OCI-LY7 (cell line): Measurements from ENCODE around the gene MAP2K5. TPM values are rescaled to one million over a fixed set of nuclear protein-coding genes. Genes with fewer than 3 reads are reported as not detected.

Source experiments
- BruUV-seq: library from RNA; stranded (reverse); fragments of 400-500 nt; replicated peaks from 2 replicates; lab custom pipeline; 2021; lab: Mats Ljungman, UMichigan
- CTCF ChIA-PET: fragments of 300-600 bp; sonication (Branson Sonifier 250); formaldehyde crosslinking; loops from one replicate; lab custom pipeline; 2022; ENCODE audit warnings: antibody characterized with exemption; ENCODE audit not compliant: unreplicated experiment; lab: Charles Lee
- POLR2A ChIA-PET: fragments of 300-600 bp; sonication (Branson Sonifier 250); formaldehyde crosslinking; loops from one replicate; lab custom pipeline; 2022; ENCODE audit warnings: antibody characterized with exemption; lab: Charles Lee
- DNase-seq: peaks from one replicate; pipeline ENCODE4 v3.0.0-alpha.2; 2015; ENCODE audit warnings: low spot score
- H2AFZ ChIP-seq: fragments of 200-600 bp; sonication (generic), shearing (Covaris generic); 2 replicates; pipeline ENCODE4 v1.6.1; 2014; ENCODE audit warnings: mild to moderate bottlenecking, antibody characterized with exemption, low read length, moderate library complexity
- H3K27ac ChIP-seq: fragments of 200-600 bp; sonication (generic); 2 replicates; pipeline ENCODE4 v1.5.1; 2014; ENCODE audit warnings: mixed run types, low read depth, mild to moderate bottlenecking, moderate library complexity, low read length, inconsistent platforms; ENCODE audit not compliant: poor library complexity, severe bottlenecking
- H3K36me3 ChIP-seq: fragments of 200-600 bp; sonication (generic); 2 replicates; pipeline ENCODE4 v1.6.1; 2014; ENCODE audit warnings: mild to moderate bottlenecking, antibody characterized with exemption, low read length, moderate library complexity, mixed read lengths; ENCODE audit not compliant: insufficient read depth
- H3K4me1 ChIP-seq: fragments of 200-600 bp; sonication (generic); 2 replicates; pipeline ENCODE4 v1.5.1; 2014; ENCODE audit warnings: mild to moderate bottlenecking, low read length; ENCODE audit not compliant: insufficient read depth, poor library complexity, severe bottlenecking
- H3K4me2 ChIP-seq: fragments of 200-600 bp; sonication (generic); 2 replicates; pipeline ENCODE4 v1.6.1; 2014; ENCODE audit warnings: mild to moderate bottlenecking, low read length
- H3K4me3 ChIP-seq: fragments of 200-600 bp; sonication (generic); 2 replicates; pipeline ENCODE4 v1.5.1; 2014; ENCODE audit warnings: mild to moderate bottlenecking, low read depth, low read length; ENCODE audit not compliant: poor library complexity, severe bottlenecking
- H3K79me2 ChIP-seq: fragments of 200-600 bp; sonication (generic); 2 replicates; pipeline ENCODE4 v1.6.1; 2016; ENCODE audit warnings: low read depth, mild to moderate bottlenecking, low read length, moderate library complexity, mixed read lengths; ENCODE audit not compliant: insufficient read depth
- H3K9me2 ChIP-seq: fragments of 200-600 bp; sonication (generic); 2 replicates; pipeline ENCODE4 v1.6.1; 2016; ENCODE audit warnings: mild to moderate bottlenecking, low read length, mixed read lengths; ENCODE audit not compliant: insufficient read depth
- H3K9me3 ChIP-seq: fragments of 200-600 bp; sonication (generic); 2 replicates; pipeline ENCODE4 v1.6.1; 2014; ENCODE audit warnings: mild to moderate bottlenecking, mixed run types, low read length, mixed read lengths
- H4K20me1 ChIP-seq: fragments of 200-600 bp; sonication (generic); 2 replicates; pipeline ENCODE4 v1.6.1; 2014; ENCODE audit warnings: mild to moderate bottlenecking, antibody characterized with exemption, low read length, moderate library complexity, mixed read lengths; ENCODE audit not compliant: insufficient read depth
- EZH2phosphoT487 ChIP-seq: fragments of 200-600 bp; sonication (generic); IDR thresholded peaks from 2 replicates; pipeline ENCODE4 v1.6.1; 2018; ENCODE audit warnings: low read depth, borderline replicate concordance, mild to moderate bottlenecking, mixed run types, antibody characterized with exemption, low read length, moderate library complexity, mixed read lengths
- intact Hi-C: fragments of 100-400 bp; cut with micrococcal nuclease; formaldehyde crosslinking; loops from one replicate; pipeline ENCODE4 v1.10.0; 2022; ENCODE audit not compliant: unreplicated experiment
- total RNA-seq, 2 experiments: library from RNA; depleted of rRNA in 1 of 2; stranded (reverse); fragments of >200 nt in 1 of 2; shearing (Covaris generic) in 1 of 2; gene quantifications; 2 replicates each; pipeline ENCODE4 v1.2.3, GENCODE V29; 2014 to 2022
- TF ChIP-seq, protein P1 (sequence below): fragments of 200-600 bp; sonication (generic); conservative IDR thresholded peaks from 2 replicates; pipeline ENCODE4 v1.5.1; 2014; ENCODE audit warnings: mild to moderate bottlenecking, antibody characterized with exemption, low read length, moderate library complexity, mixed read lengths

MAP2K5 gene
- total RNA-seq, 2 experiments from 2014 or later = 10.2 to 35.0 TPM

DNA sequence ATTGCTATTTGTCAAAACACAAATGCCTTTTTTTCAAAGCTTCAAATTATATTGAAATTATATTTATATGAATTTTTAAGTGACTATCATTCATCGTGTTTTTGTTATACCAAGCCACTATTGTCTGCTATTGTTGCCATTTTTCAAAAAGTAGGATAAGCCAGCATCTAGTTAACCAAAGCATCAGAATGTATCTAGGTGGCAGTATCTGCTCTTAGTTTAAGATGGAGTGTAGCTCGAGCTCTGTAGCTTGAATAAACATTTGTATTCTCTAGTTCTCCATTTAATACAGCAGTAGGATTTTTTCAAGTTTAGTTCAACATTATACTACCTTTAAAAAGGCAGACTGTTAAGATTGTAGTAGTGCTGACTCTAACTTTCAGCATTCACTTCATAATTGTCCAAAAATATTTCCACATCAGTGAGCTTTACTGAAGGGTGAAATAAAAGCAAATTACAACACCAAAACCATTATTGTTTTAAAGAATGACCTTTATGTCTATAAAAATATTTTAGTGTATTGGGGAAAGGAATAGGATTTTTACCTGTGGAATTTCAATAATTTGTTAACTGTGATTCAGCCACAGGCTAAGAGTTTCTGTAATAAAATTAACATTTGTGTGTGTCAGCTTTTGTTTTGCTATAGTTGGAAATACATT is 41.2 kb upstream of the MAP2K5 start:
- POLR2A ChIA-PET = interaction anchor here (0.7 to 1.9 kb wide), 3 partner anchors 18 to 175 kb away, joined by 3 to 5 read pairs (median 4); partner anchors contain the start of gene MAP2K5
- BruUV-seq = no TSS peak

DNA sequence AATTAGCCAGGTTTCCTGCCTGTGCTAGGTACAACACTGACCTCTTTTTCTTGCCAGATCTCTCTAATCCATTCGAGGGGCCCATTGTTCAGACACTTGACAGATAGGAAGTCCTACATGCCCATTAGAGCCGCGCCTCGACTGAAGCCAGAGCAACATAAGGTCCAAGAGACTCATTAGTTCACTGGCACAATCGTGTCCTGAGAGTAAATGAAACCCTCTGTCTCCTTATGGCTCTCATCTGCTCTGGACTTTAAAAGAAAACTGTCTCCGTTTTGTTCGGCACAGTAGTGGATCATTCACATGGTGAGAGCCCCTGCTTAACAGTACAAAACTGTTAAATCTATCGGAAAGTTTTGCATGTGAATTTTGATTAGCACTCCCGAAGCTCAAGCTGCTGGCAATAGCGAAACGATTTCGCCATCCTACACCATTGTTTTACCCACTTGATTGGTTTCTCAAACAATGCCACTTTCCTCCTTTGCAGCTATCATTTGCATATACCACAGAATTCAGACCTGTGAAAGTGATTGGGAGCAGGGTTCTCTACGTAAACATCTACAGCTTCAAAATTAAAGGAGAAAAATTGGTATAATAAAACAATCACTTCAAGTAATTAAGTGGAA is 40.6 kb upstream of the MAP2K5 start:
- no peaks in the 10 kb centered on the region for H3K36me3 ChIP-seq
- ChIA-PET POLR2A (interaction anchor here (0.7 to 1.9 kb wide), 2 partner anchors 18 to 40 kb away, joined by 3 to 4 read pairs; partner anchors contain the start of gene MAP2K5), CTCF (no interaction called here)
- no peaks in the 10 kb centered on the region for H3K9me3 ChIP-seq
- H4K20me1 ChIP-seq = no peaks in the 10 kb centered on the region
- no peak overlapping the region for H3K27ac ChIP-seq
- H3K79me2 ChIP-seq = no peaks in the 10 kb centered on the region
- no peaks in the 10 kb centered on the region for H3K9me2 ChIP-seq
- peaks cover 31% of the 10 kb centered on the region for H3K4me1 ChIP-seq
- H2AFZ ChIP-seq = peak overlapping the region; percentile 45
- intact Hi-C loops = loop anchor here (1.0 to 2.0 kb wide), 2 partner anchors 281 to 333 kb away; no protein-coding TSS in a partner anchor
- no peak overlapping the region for H3K4me3 ChIP-seq
- no peak for DNase-seq
- H3K4me2 ChIP-seq = peak overlapping the region; percentile 45
- BruUV-seq = no TSS peak
- TF ChIP-seq, protein P1, sequence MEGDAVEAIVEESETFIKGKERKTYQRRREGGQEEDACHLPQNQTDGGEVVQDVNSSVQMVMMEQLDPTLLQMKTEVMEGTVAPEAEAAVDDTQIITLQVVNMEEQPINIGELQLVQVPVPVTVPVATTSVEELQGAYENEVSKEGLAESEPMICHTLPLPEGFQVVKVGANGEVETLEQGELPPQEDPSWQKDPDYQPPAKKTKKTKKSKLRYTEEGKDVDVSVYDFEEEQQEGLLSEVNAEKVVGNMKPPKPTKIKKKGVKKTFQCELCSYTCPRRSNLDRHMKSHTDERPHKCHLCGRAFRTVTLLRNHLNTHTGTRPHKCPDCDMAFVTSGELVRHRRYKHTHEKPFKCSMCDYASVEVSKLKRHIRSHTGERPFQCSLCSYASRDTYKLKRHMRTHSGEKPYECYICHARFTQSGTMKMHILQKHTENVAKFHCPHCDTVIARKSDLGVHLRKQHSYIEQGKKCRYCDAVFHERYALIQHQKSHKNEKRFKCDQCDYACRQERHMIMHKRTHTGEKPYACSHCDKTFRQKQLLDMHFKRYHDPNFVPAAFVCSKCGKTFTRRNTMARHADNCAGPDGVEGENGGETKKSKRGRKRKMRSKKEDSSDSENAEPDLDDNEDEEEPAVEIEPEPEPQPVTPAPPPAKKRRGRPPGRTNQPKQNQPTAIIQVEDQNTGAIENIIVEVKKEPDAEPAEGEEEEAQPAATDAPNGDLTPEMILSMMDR = no peak
- TF ChIP-seq EZH2phosphoT487 = no peak

More for the DNA sequence above, 41.2 kb upstream of the MAP2K5 start:
- TF ChIP-seq, protein P1 = peak; percentile 81
- TF ChIP-seq EZH2phosphoT487 = no peak
- Histone ChIP-seq H3K27ac (no peak overlapping the region), H3K9me2 (no peaks in the 10 kb centered on the region), H3K4me2 (peak overlapping the region; percentile 45), H3K4me3 (no peak overlapping the region), H3K36me3 (no peaks in the 10 kb centered on the region), H3K79me2 (no peaks in the 10 kb centered on the region), H3K4me1 (peaks cover 25% of the 10 kb centered on the region), H2AFZ (peak overlapping the region; percentile 45), H4K20me1 (no peaks in the 10 kb centered on the region), H3K9me3 (no peaks in the 10 kb centered on the region)
- peak; percentile 57 for DNase-seq
- CTCF ChIA-PET = no interaction called here
- intact Hi-C loops = loop anchor here (1.0 kb wide), 1 partner anchor 282 kb away; no protein-coding TSS in a partner anchor

DNA sequence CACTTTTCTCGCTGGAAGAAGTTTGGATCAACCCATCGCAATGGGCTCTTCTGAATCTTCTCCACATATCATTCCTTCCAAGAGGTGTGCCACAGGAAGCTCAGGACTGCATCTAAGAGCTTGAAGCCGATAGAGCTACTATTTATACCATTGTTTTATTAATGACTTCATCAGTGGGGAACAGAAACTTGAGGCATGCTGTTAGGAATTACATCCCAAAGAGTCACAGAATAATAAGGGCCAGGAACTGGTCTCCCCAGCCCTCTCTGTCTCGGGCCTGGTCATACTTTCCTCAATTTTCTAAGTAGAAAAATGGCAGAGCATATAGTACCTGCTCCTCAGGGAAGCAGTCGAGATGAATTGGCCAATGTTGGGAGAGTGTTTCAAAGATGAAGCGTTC is 38.4 kb upstream of the MAP2K5 start:
- no peaks in the 10 kb centered on the region for H3K9me3 ChIP-seq
- ChIA-PET CTCF (no interaction called here), POLR2A (interaction anchor here (0.6 to 1.0 kb wide), 3 partner anchors 37 to 277 kb away, joined by 3 to 4 read pairs (median 3); no protein-coding TSS in a partner anchor)
- H3K36me3 ChIP-seq = no peaks in the 10 kb centered on the region
- no TSS peak for BruUV-seq
- no peak overlapping the region for H3K4me3 ChIP-seq
- H3K4me1 ChIP-seq = peaks cover 36% of the 10 kb centered on the region
- no peaks in the 10 kb centered on the region for H3K9me2 ChIP-seq
- no peaks in the 10 kb centered on the region for H3K79me2 ChIP-seq
- intact Hi-C loops = no loop called here
- no peak overlapping the region for H3K27ac ChIP-seq
- no peak for DNase-seq
- no peak overlapping the region for H2AFZ ChIP-seq
- TF ChIP-seq EZH2phosphoT487 = no peak
- TF ChIP-seq, protein P1 = no peak
- H3K4me2 ChIP-seq = no peak overlapping the region
- H4K20me1 ChIP-seq = no peaks in the 10 kb centered on the region
